H1 (cell line): ENCODE data around the gene ACO1. TPM values are rescaled to one million over a fixed set of nuclear protein-coding genes. Genes with fewer than 3 reads are reported as not detected.

Experiments used
- ATF2 ChIP-seq: IDR thresholded peaks from 2 replicates; pipeline ENCODE4 v1.6.1; 2012; ENCODE audit warnings: low read length, inconsistent platforms
- ATF3 ChIP-seq: IDR thresholded peaks from 2 replicates; pipeline ENCODE4 v1.6.1; 2011; ENCODE audit warnings: low read depth, mild to moderate bottlenecking, low read length; ENCODE audit not compliant: insufficient read depth
- BCL11A ChIP-seq, 2 experiments: IDR thresholded peaks; one replicate each; pipeline ENCODE4 v1.6.1; 2011; ENCODE audit warnings: low read depth in 2 of 2, low read length in 2 of 2, mild to moderate bottlenecking in 2 of 2
- CHD2 ChIP-seq: IDR thresholded peaks from 2 replicates; pipeline ENCODE4 v1.6.1; 2012; ENCODE audit warnings: low read length, improper control_type of control experiment
- CHD7 ChIP-seq: fragments of 300-600 bp; sonication (generic); IDR thresholded peaks from 2 replicates; pipeline ENCODE4 v1.7.1; 2012; ENCODE audit warnings: low read length, moderate library complexity, mild to moderate bottlenecking, inconsistent platforms; ENCODE audit not compliant: insufficient replicate concordance
- JUND ChIP-seq: IDR thresholded peaks from 2 replicates; pipeline ENCODE4 v1.6.1; 2011; ENCODE audit warnings: mild to moderate bottlenecking, improper control_type of control experiment, low read length
- polyA plus RNA-seq, 7 experiments: library from polyadenylated mRNA; depleted of rRNA in 3 of 7; stranded (reverse) in 5 of 7; unstranded in 2 of 7; fragments of >200 nt in 5 of 7; fragments of 200-250 nt in 2 of 7; gene quantifications; 1 replicate in 5 of 7; 2 replicates in 1 of 7; 4 replicates in 1 of 7; pipeline versions ENCODE4 v1.2.1 to v1.2.3, GENCODE V29; 2011 to 2013; ENCODE audit warnings: missing spikeins in 2 of 7, mixed read lengths in 2 of 7
- total RNA-seq: library from RNA; stranded (reverse); fragmentation: NEBNext Ultra II Directional; extraction: Animal tissue kit (Norgen Biotek cat#: 25700); gene quantifications from 2 replicates; pipeline ENCODE4 v1.2.1, GENCODE V29; 2021

The ACO1 gene
- total and polyA plus RNA-seq, 2 of the 8 experiments (the other 6 are each of a cell fraction or from before 2014, with no cell fraction given), result 39.3 to 49.8 TPM

- no peak for TF ChIP-seq ATF2
- no peak for TF ChIP-seq JUND
- no peak for TF ChIP-seq ATF3
- no peak for TF ChIP-seq BCL11A (IDR thresholded peaks at IDR 0.05; ENCODE audit: low read depth in 2 of 2, low read length in 2 of 2)
- TF ChIP-seq CHD7, result no peak
- no peak for TF ChIP-seq CHD2
Observed at GRCh38 chr9:32347571-32347970, 36.9 kb upstream of the ACO1 start (continued).
